ENCODE data around the gene DCANP1.
"Not testable (repeated sequence)": the region's sequence is repeated elsewhere in the genome, so short reads cannot be mapped to it uniquely, and the experiment has no call there.

DCANP1 gene, protein sequence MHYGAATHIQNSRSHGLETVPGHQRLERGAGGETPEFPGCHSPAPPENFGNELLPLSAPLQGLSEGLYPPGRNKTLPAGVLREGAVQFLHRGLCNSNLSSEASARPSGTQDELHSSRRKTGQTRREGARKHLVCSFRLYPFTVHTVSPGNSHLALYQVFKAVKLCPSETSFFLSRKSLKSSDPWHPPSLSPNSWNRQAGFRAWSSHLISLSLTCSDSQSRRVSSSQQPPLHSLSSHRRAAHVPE

DNA sequence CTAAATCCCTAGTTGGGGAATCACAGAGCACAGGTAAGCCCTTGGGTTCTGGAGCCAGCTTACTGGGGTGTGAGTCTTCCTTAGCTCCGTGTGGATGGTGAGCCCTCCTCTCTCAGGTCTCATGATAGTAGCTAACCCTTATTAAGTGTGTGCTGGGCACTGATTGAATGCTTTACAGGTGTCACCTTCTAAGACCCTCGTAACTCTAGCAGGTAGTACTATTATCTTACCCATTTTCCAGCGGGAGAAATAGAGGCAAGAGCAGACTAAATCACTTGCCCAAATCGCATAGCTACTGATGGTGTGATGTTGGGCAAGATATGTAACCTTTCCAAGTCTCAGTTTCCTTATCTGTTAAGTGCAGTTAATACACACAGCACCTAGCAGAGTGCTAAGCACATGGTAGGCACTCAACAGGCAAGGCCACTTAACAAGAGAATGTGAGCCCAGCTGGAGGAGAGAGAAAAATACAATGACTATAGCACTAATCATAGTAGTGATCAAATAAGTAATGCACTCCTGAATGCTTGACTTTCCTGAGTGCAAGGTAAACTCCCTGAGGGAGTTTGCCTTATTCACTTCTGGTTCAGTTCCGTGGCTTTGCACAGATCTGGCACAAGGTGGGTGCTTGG is at the start of gene DCANP1:
TSS of gene DCANP1 (minus strand) at position 51 of the 632 bp plus-strand sequence. CDS start 240 bp downstream, outside the sequence.
- DNase-seq (ENCODE audit: low read depth), result no peak

DNA sequence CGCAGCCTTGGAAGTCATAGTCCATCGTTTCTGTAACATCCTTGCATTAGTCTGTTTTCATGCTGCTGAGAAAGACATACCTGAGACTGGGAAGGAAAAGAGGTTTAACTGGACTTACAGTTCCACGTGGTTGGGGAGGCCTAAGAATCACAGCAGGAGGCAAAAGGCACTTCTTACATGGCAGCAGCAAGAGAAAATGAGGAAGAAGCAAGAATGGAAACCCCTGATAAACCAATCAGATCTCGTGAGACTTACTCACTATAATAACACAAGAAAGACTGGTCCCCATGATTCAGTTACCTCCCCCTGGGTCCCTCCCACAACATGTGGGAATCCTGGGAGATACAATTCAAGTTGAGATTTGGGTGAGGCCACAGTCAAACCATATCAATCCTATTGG is 48.4 kb upstream of the DCANP1 start:
- DNase-seq (ENCODE audit: low read depth), result not testable (repeated sequence)

DNA sequence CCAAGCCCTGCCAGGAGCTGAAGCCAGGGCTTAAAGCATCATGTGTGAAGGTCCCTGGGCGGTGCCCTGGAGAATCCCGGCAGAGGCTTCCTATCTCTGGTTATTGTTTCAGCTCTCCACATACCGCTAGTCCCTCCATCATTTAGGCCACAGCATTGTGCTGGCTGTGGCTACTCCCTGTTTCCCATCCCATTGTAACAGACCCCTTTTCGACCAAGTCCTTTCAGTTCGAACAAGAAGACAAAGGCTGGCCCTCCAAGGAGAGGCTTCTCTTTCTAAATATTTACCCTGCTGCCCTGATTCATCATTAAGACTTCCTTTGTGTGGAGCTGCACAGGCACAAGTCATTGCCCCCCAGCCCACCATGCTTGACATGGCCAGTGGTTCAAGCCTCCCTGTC is 47.0 kb upstream of the DCANP1 start:
- DNase-seq (ENCODE audit: low read depth), result no peak

DNA sequence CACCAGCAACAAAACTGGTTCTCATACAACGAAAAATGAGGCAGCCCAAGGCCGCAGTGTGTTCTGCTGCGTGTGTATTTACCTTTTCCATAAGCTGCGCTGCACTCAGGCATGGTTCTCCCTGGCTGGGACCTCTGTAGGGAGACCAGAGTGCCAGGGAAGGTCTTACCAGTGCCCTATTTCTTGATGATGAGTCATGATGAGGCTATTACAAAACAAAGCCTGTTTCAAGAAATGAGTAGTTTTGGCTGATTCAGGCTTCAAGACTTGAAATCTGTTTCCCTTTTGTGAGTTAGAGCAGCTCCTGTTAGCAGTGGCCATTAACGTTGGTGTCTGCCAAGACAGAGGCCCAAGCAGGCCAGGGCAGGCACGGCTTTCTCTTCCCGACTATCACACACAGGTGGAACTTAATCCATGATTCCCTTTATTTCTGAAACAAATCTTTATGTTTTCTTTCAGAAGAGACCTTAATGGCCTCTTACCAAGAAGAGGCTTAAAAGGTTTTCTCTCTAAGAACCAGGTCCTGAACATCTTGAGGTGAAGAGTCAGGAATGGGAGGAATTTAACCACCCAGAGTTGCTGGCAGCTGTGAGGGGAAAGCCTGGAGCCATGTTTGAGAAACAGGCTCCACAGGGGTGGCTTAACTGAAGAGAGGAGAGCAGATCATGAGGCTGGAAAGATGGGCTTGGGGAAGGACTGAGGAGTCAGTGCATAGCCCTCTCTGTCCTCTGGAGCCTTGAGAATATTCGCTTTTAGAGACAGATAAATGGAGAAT is 46.4 kb upstream of the DCANP1 start:
- peak; percentile 77 for DNase-seq (ENCODE audit: low read depth)

DNA sequence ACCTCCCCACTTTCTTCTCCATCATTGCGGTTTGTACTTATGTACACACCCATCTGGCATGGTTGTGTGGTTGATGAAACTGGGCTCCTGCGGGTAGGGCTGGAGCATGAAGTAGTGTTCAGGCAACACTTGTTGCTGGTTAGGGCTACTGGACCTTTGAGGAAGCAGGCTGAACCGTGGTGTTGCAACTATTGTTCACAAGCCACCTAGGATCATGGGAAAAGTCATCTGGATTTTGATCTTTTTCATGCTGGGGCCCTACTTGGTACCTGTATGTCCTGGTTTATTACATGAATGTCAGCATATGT is 45.1 kb upstream of the DCANP1 start:
- no peak for DNase-seq (ENCODE audit: low read depth)

DNA sequence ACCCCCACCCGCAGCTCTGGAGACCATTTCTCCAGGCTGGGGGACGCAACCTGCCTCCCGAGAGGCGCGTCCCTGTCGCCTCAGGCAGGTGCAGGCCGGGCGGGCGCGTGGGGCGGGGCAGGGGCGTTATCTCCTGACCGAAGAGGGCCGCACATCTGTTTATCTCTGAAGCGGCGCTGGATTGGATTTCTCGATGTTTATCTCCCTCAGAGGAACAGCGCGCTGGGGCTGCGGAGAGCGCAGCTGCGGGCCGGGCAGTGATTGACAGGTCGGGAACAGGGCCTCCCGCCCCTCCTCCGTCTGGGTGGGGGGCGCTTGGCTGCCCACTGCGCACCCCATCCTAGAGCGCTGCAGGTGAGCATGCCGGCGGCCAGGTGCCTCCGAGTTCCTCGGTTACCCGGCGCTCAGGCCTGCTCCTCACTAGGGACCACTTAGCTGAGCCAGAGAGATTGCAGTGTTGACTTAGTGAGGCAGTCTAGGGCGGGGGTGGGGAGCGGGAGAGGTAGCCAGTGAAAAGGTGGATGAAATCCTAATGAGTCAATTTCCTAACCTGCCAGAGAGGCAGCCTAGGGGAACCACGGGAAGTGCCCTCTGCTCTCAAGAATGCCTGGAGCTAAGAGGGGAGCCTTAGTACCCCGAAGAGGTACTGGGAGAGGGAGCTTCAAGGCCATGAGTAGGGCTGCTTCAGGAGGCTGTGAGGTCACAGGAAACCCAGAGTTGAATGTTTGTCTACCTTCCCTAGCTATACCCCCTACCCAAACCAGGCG is 44.6 kb upstream of the DCANP1 start:
- no peak for DNase-seq (ENCODE audit: low read depth)

DNA sequence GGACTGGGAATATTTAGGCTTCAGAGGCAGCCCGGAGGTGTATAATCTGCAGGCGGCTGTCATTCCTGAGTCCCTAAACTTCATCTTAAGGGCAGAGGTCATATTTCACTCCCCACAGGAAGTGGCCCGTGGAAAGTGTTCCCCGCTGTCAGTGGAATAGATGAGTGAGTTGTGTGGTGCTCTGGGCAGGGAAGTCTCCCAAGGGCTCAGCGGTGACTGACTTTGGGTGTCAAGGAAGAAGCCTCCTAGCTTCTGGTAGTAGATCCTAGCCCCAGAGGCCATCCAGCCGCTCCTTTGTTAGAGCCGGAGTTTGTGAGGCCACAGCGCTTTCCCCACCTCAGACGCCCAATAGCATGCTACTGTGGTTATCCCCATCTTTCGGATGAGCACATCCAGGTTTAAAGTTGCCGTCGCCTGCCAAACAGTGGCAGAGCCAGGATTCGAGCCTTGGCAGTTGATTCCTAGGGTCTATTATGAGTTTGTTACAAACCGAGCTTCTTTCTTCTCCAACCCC is 43.9 kb upstream of the DCANP1 start:
- DNase-seq (ENCODE audit: low read depth), result no peak

DNA sequence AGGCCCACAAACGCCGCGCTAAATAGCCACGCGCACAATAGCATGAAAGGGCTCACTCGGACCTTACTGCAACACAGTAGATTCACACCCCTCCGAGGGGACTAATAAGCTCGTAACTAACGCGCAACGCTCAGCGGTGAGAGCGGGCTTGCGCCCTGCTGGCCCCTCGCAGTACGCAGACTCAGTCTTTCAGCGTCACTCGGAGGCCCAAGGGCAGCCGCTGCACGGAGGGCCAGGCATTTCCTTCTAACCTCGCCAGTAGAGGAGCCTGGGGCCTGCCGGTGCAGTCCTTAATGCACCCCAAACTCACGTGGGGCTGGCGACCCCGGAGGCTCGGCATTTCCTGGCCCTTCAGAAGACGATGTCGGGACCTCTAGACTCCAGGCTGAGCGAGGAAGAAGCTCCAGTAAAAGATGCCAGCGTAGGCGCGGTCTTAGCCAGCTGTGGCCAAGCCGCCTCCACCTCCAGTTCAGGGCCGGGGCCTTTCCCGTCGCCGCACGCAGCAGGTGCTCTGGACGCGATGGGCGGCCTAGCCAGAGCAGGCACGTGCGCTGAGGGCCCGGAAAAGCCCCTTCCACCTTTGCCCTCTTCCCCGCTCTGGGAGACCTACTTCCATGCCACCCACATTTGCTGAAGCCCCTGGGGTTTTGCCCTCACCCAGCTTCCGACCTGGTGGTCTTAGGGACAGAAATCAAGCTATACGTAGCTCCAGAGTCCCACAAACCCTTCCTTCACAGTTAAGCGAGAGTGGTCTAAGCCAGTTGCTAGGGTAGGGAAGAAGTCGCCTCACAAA is 43.3 kb upstream of the DCANP1 start:
- DNase-seq (ENCODE audit: low read depth), result no peak

DNA sequence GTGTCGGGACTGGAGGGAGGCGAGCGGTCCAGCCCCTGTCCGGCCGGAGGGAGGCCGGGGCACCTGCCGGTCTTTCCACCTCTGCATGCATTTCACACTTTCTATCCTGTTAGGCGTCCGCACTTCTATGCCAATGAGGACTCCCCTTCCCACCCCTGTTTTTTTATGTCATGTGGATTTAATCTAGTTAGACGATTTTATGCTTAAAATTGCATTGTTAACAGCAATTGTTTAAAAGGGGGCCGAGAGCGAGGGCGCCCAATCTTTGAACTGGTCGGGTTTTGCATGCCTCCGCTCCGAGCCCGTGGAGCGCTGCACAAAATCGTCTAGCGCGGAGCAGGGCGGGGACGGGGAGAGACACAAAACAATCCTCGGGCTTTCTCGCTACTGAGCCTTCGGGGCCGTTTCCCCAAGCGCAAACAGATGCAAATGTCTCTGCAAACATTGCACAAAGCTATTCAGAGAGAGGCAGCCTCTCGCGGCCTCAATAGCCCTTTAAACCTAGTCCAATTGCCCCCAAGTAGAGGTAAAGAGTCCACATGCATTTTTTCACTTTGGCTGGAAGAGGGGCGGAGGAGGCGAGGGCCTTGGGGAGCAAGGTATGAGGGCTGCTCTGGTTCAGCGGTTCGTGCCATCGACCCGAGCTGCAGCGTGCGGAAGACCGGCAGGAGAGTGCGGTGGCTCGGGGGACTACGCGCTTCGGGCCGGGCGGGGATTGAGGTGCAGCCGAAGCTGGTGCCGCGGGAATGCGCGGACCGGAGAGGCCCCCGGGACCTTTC is 42.5 kb upstream of the DCANP1 start:
- DNase-seq (ENCODE audit: low read depth), result no peak

DNA sequence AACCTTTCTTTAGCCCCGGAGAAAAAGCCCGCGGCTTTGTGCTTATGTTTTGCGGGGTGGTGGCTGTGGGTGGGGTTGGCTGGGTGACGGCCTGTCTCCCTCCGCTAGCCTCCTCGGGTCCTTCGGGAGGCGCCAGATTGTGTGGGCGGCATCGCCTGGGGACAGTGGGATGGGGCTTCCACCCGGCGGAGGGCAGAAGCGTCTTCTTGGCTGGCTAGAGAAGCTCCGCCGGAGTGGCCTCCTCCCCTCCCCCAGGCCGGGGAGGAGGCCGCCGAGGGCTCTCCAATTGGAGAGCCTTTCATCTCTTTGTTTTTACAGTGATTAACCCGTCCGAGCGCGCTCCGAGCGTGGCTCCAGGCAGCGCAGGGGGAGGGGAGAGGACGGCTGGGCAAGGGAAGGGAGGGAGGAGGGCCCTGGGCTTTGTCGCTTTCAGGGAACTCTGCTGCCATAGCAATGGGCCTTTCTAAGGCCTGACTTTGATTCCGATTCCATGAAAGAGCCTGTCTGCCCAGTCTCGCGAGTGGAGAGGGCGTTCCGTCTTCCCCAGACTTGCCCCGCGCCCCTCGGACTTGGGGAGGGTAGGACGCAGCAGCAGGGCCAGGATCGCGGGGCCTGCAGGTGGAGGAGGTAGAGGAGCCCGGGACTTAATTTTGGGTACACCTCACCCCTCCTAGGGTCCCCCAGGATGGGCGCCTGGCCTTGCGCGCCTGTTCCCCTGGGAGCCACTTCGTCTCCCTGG is 41.7 kb upstream of the DCANP1 start:
- DNase-seq (ENCODE audit: low read depth), result peak; percentile 63

DNA sequence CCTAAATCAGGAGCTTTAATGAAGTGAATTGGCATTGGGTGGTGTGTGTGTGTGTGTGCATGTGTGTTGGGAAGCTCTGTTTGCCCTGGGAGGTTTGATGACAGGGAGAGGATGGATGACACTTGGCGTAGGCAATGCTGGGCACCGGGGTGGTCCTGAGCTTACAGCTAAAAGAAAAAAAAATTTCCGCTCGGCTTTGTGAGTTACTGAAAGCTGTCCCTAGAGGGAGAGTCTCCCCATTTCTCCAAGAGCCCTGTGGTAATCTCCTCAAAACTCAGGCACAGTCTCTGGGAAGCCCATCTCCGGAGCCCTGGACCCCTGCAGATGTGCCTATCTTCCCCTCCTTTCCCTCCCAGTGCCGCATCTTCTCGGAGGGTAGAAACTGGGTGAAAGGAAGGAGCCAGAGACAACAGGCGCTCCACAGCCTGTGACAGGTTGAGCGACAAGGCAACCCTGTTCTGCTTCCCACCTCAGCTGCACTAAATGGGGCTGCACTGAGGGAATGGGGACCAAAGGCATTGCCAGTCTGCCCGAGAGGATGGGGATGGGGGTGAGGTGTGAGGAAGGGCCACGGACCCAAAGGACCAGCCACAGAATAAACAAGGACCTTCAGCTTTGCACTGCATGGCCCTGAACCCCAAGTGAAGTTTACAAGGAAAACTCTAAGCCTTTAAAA is 40.8 kb upstream of the DCANP1 start:
- DNase-seq (ENCODE audit: low read depth), result no peak

DNA sequence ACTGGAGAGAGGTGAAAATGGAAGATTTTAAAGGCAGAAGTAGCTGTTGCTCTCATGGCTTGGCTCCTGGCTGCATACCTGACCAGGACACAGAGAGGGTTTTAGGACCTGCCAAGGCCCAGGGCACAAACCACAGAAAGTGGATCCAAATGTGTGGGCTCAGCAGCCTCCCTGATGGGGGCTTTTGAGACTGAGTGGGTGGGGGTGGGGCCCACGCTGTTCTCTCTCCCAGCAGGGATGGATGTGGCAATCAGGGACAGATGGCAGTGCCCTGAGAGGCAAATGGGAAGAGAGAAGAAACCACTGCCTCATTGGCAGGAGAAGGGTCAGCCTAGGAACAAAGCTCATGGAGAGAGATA is 39.9 kb upstream of the DCANP1 start:
- no peak for DNase-seq (ENCODE audit: low read depth)

DNA sequence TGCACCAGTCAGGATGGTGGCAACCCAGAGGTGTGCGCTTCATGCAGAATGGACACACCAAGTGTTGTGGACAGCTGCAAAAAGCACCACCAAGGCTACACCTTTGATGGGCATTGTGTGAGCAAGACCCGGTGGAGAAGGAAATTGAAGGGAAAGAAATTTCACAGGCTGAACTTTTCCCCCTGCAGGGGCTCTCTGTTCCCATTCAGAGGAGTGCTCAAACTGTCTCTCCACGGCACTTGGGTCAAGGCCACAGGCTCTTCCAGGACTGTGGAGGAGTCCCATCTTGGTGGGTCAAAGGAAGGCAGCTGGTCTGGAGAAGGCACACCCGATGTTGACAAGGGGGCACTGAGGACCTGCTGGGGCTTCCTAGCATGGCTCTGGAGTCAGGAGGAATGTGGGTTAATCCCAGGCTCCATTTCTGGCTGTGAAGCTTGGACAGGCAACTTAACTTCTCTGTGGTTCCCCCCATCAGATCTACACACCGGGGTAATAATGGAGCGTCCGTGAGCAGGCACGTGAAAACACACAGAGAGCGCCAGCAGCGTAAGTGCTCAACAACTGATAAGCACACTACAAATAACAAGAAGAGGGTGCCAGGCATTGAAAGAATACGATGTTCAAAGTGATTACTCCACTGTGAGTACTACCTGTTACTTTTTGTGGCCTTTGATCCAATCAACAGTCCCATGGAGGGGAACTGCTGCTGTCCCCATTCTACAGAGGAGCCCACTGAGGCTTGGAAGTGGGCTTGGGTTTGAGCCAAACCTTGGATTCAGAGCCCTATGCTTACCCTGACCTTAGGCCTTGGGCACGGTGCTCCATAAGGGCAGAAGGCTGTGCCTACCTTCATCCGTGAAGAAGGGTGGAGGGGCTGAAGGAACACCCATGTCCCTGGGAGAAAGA is 39.2 kb upstream of the DCANP1 start:
- DNase-seq (ENCODE audit: low read depth), result no peak

DNA sequence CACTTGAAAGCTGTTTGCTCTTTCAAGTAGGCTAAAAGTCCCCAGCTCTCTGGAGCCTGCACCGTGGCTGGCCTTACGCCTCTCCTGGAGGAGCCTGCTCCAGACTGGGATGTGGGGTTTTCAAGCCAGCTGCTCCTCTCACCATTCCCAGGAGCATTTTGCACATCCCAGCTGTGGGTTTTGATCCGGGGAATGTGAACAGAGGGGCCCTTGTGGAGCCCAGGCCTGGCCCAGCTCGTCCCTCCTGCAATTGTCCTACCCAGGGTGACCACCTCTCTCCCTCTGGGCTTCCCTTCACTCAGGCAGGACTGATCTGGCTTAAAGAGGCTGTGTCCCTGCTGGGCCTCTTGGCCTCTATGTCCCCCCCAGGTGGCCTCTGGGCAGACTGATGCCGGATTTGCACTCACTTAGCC is 37.5 kb upstream of the DCANP1 start:
- no peak for DNase-seq (ENCODE audit: low read depth)

DNA sequence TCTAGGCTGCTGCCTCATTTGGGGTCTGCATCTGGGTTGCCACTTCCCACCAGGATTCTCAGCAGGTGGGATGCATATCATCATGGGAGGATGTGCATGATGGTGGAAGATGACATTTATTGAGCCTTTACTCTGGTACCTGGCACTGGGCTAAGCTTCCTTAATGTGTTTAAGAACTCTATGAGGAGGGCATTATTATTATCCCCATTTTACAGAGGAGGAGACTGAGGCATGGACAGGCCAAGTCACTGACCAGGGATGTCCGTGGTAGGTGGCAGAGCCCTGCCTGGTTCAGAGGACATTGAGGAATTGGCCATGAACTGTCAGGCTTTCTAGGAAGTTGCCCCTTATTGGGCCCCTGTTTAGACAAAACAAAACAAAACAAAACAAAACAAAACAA is 36.1 kb upstream of the DCANP1 start:
- no peak for DNase-seq (ENCODE audit: low read depth)

DNA sequence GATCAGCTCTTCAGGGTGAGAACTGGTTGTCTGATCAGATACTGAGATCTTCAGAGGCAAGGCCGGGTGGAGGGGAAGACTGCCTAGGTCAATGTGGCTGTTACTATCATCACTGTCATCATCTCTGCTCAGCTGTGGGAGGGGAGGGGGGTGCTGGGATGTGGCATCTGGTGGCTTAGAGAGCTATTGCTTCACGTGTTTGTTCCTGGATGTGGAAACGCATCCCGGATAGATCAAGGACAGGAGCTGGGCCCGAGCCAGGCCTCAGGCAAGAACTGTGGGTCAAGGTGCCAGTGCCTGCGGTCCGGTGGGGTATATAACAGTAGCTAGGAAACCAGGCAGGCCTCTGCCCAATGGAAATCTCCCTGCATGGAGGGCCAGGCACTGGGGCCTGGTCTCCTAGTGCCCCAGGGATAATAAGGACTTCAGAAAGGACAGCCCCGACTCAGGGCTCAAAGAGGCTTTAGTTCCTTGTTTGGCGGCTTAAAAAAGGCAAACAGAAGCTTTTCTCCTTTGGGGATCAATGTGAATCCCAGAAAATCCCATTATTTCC is 35.3 kb upstream of the DCANP1 start:
- no peak for DNase-seq (ENCODE audit: low read depth)

DNA sequence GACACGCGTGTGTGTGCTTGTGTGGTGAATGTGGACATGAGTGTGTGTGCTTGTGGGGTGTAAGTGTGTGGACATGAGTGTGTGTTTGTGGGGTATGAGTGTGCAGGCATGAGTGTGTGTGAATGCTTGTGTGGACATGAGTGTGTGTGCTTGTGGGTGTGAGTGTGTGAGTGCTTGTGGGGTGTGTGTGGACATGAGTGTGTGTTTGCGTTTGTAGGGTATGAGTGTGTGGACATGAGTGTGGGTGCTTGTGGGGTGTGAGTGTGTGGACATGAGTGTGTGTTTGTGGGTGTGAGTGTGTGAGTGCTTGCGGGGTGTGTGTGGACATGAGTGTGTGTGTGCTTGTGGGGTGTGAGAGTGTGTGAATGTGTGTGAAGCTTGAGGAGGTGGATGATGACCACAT is 34.8 kb upstream of the DCANP1 start:
- DNase-seq (ENCODE audit: low read depth), result no peak

DNA sequence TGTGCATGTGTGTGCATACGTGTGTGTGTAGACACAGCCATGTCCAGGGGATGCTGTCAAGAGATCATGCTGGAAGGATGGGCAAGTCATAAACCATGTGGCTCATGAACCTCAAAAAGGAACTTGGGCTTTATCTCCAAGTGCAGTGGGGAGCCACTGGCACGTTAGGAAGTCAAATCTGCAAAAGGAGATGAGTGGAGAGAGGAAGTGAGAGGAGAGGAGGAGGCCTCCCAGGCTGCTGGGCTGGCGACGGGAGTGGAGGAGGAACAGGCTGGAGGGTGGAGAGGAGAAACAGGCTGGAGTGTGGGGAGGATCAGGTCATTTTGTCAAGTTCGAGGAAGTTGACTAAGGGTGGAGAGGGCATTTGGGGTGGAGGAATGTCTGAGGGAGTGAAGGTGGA is 34.2 kb upstream of the DCANP1 start:
- DNase-seq (ENCODE audit: low read depth), result no peak

Measured in iris pigment epithelial cell (primary cell).